ENCODE measurements around the gene KPNB1. TPM values are rescaled to one million over a fixed set of nuclear protein-coding genes. Genes with fewer than 3 reads are reported as not detected.
A peak's percentile ranks its signal among the peaks of the same experiment; 100 is the strongest.

KPNB1 gene
- total and polyA plus RNA-seq, 2 of the 4 experiments (the other 2 are of a cell fraction), result 206 to 1,082 TPM

DNA sequence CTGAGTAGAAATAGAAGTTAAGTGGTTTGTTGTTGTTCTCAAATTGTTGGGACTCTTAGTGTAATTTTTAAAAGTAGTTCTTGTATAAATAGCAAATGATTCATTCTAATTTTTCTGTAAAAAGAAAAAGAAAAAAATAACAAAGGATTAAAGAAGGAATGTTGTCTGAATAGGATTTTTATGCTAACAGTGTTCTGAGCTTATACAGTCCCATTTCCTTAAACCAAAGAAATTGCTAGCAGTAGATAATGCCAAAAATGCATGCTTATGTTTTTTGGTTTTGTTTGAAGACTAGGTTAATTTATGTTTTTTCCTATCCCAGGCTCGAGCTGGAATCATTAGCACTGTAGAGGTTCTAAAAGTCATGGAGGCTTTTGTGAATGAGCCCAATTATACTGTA is 44.7 kb upstream of the KPNB1 start (continued):
- TF ChIP-seq, protein P1, sequence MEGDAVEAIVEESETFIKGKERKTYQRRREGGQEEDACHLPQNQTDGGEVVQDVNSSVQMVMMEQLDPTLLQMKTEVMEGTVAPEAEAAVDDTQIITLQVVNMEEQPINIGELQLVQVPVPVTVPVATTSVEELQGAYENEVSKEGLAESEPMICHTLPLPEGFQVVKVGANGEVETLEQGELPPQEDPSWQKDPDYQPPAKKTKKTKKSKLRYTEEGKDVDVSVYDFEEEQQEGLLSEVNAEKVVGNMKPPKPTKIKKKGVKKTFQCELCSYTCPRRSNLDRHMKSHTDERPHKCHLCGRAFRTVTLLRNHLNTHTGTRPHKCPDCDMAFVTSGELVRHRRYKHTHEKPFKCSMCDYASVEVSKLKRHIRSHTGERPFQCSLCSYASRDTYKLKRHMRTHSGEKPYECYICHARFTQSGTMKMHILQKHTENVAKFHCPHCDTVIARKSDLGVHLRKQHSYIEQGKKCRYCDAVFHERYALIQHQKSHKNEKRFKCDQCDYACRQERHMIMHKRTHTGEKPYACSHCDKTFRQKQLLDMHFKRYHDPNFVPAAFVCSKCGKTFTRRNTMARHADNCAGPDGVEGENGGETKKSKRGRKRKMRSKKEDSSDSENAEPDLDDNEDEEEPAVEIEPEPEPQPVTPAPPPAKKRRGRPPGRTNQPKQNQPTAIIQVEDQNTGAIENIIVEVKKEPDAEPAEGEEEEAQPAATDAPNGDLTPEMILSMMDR (conservative IDR thresholded peaks at IDR 0.05; ENCODE audit: low read depth, low read length), result no peak

DNA sequence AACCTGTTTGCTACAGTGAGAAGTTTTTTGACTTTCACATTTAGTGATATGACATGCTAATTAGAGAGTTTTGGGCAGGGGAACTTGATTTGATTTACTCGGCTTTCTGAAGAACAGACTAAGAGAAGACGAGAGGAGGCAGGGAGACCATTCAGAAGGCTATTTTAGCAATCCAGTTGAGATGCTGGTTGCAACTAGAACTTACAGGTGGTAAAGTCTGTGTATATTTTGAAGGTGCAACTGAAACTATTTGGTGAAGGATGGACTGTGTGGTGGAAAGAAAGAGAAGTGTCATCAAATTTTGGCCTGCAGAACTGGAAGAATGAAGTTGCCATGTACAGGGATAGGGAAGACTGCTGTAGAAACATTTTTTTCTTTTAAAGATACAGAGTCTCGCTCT is 42.2 kb upstream of the KPNB1 start:
- H4K20me1 ChIP-seq (ENCODE audit: insufficient read depth, low read length), result peaks cover 10% of the 10 kb centered on the region; the same call in 1 of the 2 replicates
- DNase-seq (no peak), ATAC-seq (ENCODE audit: low read depth) (no peak)
- dilution Hi-C loops (cut with HindIII; ENCODE audit: low sequenced_read_pairs, unreplicated experiment), result no loop called here
- peaks cover 6% of the 10 kb centered on the region; the same call in 1 of the 2 replicates for H3K9me1 ChIP-seq (ENCODE audit: insufficient read depth, low read length)
- H3K18ac ChIP-seq (ENCODE audit: low read depth, low read length), result peak overlapping the region; percentile 31; the same call in 1 of the 2 replicates
- H3K23ac ChIP-seq (ENCODE audit: low read depth, low read length), result no peak overlapping the region
- H3K14ac ChIP-seq (replicated peaks; ENCODE audit: low read depth, low read length), result no peak overlapping the region
- no peak overlapping the region for H2AFZ ChIP-seq (replicated peaks; ENCODE audit: low read length, poor library complexity)
- peak overlapping the region; percentile 29; the same call in 1 of the 2 replicates for H4K5ac ChIP-seq (ENCODE audit: low read depth, low read length)
- H4K91ac ChIP-seq (ENCODE audit: insufficient read depth, low read depth, low read length), result no peak overlapping the region
- H2BK20ac ChIP-seq (ENCODE audit: low read depth, low read length), result no peak overlapping the region; the same call in 1 of the 2 replicates
- H2AK9ac ChIP-seq (replicated peaks; ENCODE audit: low read depth, low read length, poor library complexity), result no peak overlapping the region
- H3K27me3 ChIP-seq (ENCODE audit: control insufficient read depth, insufficient read depth, low read length), result no peaks in the 10 kb centered on the region
- H3K9ac ChIP-seq (ENCODE audit: low read depth, low read length), result no peak overlapping the region
- intact Hi-C loops (cut with micrococcal nuclease), result no loop called here
- ChIA-PET POLR2A (ENCODE audit: unreplicated experiment) (no interaction called here), CTCF (no interaction called here)
- peaks cover 21% of the 10 kb centered on the region for H3K36me3 ChIP-seq (ENCODE audit: control insufficient read depth, insufficient read depth, low read length)
- in situ Hi-C loops (cut with MboI; ENCODE audit: low sequenced_read_pairs), result loop anchor here (25.0 kb wide), 1 partner anchor 445 kb away; no protein-coding TSS in a partner anchor
- no peak overlapping the region for H4K8ac ChIP-seq (ENCODE audit: low read depth in 2 of 2, low read length in 2 of 2)
- H3K27ac ChIP-seq (ENCODE audit: insufficient read depth, low read length), result no peak overlapping the region
- no peak overlapping the region for H2BK120ac ChIP-seq (ENCODE audit: low read depth, low read length)
- 88% methylated on average over 2 of the region's 3 CpGs; no CpG with 5 or more reads in 1 of the 2 experiments for WGBS, 2 experiments (ENCODE audit: extremely low coverage in 2 of 2, insufficient read length in 1 of 2)
- H3K4me2 ChIP-seq (ENCODE audit: low read depth, low read length), result no peak overlapping the region
- no peak overlapping the region for H3K4me3 ChIP-seq (ENCODE audit: insufficient read depth, low read depth, low read length)
- no peak overlapping the region for H2BK5ac ChIP-seq (ENCODE audit: low read depth, low read length, poor library complexity, severe bottlenecking)
- TF ChIP-seq, protein P1 (conservative IDR thresholded peaks at IDR 0.05; ENCODE audit: low read depth, low read length), result no peak
- TF ChIP-seq POLR2A (IDR thresholded peaks at IDR 0.05; ENCODE audit: low read depth, low read length) (no peak), CEBPB (IDR thresholded peaks at IDR 0.05; ENCODE audit: low read depth, low read length) (no peak)
- BruUV-seq (replicated peaks), result no TSS peak
- H3K56ac ChIP-seq (ENCODE audit: extremely low read depth, insufficient read depth, low read length), result no peak overlapping the region
- no peak overlapping the region for H2BK15ac ChIP-seq (ENCODE audit: low read depth, low read length)
- H3K4ac ChIP-seq (ENCODE audit: low read depth, low read length), result no peak overlapping the region
- H3K9me3 ChIP-seq (ENCODE audit: control insufficient read depth, insufficient read depth, low read length), result no peaks in the 10 kb centered on the region
- H2AK5ac ChIP-seq (ENCODE audit: low read depth, low read length), result no peak overlapping the region
- H3K4me1 ChIP-seq (ENCODE audit: control insufficient read depth, insufficient read depth, low read length), result peaks cover 25% of the 10 kb centered on the region
- H3K79me1 ChIP-seq (ENCODE audit: low read depth in 1 of 2, low read length in 2 of 2), result peaks cover 20 to 37% of the 10 kb centered on the region in 2 experiments

All from IMR-90 (cell line).